Liver (tissue), 9 donors: Measurements from ENCODE around the gene LDB2. TPM values are rescaled to one million over a fixed set of nuclear protein-coding genes. Genes with fewer than 3 reads are reported as not detected.

Experiments
- DNase-seq: peaks from one replicate; pipeline ENCODE4 v3.0.0-alpha.2; 2017; ENCODE audit warnings: low spot score
- H3K27ac ChIP-seq, 2 donors: one replicate each; pipeline ENCODE4 v1.7.0; 2013; ENCODE audit warnings: inconsistent platforms in 2 of 2, low read length in 2 of 2, control low read depth in 1 of 2, low read depth in 1 of 2, mild to moderate bottlenecking in 1 of 2
- H3K27me3 ChIP-seq, 4 donors: one replicate each; pipeline versions ENCODE4 v1.6.1 to v1.7.0; 2013; ENCODE audit warnings: low read length in 3 of 4, inconsistent platforms in 1 of 4, mild to moderate bottlenecking in 1 of 4, moderate library complexity in 1 of 4; ENCODE audit not compliant: control insufficient read depth in 4 of 4, insufficient read depth in 4 of 4
- H3K36me3 ChIP-seq, 4 donors: one replicate each; pipeline versions ENCODE4 v1.6.1 to v1.7.0; 2013; ENCODE audit warnings: low read length in 3 of 4, mild to moderate bottlenecking in 3 of 4, low read depth in 1 of 4, moderate library complexity in 1 of 4; ENCODE audit not compliant: control insufficient read depth in 4 of 4, insufficient read depth in 3 of 4
- H3K4me1 ChIP-seq, 4 donors: one replicate each; pipeline versions ENCODE4 v1.6.1 to v1.7.0; 2013; ENCODE audit warnings: low read length in 3 of 4, mild to moderate bottlenecking in 3 of 4, moderate library complexity in 1 of 4; ENCODE audit not compliant: control insufficient read depth in 4 of 4, insufficient read depth in 4 of 4
- H3K4me3 ChIP-seq, 3 donors: one replicate each; pipeline versions ENCODE4 v1.6.1 to v1.7.0; 2013; ENCODE audit warnings: low read length in 3 of 3, control low read depth in 1 of 3, low read depth in 1 of 3, mild to moderate bottlenecking in 1 of 3
- H3K9ac ChIP-seq, 2 donors: one replicate each; pipeline ENCODE4 v1.7.0; 2013; ENCODE audit warnings: low read length in 2 of 2, mild to moderate bottlenecking in 2 of 2, moderate library complexity in 2 of 2, control low read depth in 1 of 2, low read depth in 1 of 2
- H3K9me3 ChIP-seq, 4 donors: one replicate each; pipeline versions ENCODE4 v1.6.1 to v1.7.0; 2013; ENCODE audit warnings: low read length in 3 of 4; ENCODE audit not compliant: control insufficient read depth in 4 of 4
- EGR1 ChIP-seq, 2 donors: IDR thresholded peaks; 2 replicates each; pipeline ENCODE4 v1.6.1; 2016 to 2018; ENCODE audit warnings: antibody characterized with exemption in 2 of 2, low read depth in 2 of 2
- FOXA1 ChIP-seq: IDR thresholded peaks from 2 replicates; pipeline ENCODE4 v1.6.1; 2016; ENCODE audit warnings: antibody characterized with exemption
- FOXA2 ChIP-seq: IDR thresholded peaks from 2 replicates; pipeline ENCODE4 v1.6.1; 2016; ENCODE audit warnings: antibody characterized with exemption
- GABPA ChIP-seq, 2 donors: IDR thresholded peaks in 1 of 2; conservative IDR thresholded peaks in 1 of 2; 2 replicates each; pipeline ENCODE4 v1.6.1; 2016; ENCODE audit warnings: antibody characterized with exemption in 2 of 2, mild to moderate bottlenecking in 1 of 2, moderate library complexity in 1 of 2
- HNF4A ChIP-seq, 2 donors: conservative IDR thresholded peaks; 2 replicates each; pipeline ENCODE4 v1.6.1; 2016; ENCODE audit warnings: antibody characterized with exemption in 2 of 2, mild to moderate bottlenecking in 2 of 2
- HNF4G ChIP-seq: IDR thresholded peaks from 2 replicates; pipeline ENCODE4 v1.6.1; 2016; ENCODE audit warnings: antibody characterized with exemption
- JUND ChIP-seq, 2 donors: IDR thresholded peaks; 2 replicates each; pipeline ENCODE4 v1.6.1; 2016; ENCODE audit warnings: antibody characterized with exemption in 2 of 2
- NR2F2 ChIP-seq: IDR thresholded peaks from 2 replicates; pipeline ENCODE4 v1.6.1; 2016; ENCODE audit warnings: antibody characterized with exemption
- RAD21 ChIP-seq, 2 donors: IDR thresholded peaks; 2 replicates each; pipeline ENCODE4 v1.6.1; 2016; ENCODE audit warnings: antibody characterized with exemption in 2 of 2, mild to moderate bottlenecking in 2 of 2
- RXRA ChIP-seq, 2 donors: IDR thresholded peaks; 2 replicates each; pipeline ENCODE4 v1.6.1; 2017 to 2018; ENCODE audit warnings: antibody characterized with exemption in 2 of 2, mild to moderate bottlenecking in 1 of 2
- SP1 ChIP-seq: IDR thresholded peaks from 2 replicates; pipeline ENCODE4 v1.6.1; 2018; ENCODE audit warnings: antibody characterized with exemption, mild to moderate bottlenecking
- YY1 ChIP-seq: IDR thresholded peaks from 2 replicates; pipeline ENCODE4 v1.6.1; 2016; ENCODE audit warnings: antibody characterized with exemption, mild to moderate bottlenecking
- WGBS: extraction: QIAGEN DNeasy Blood & Tissue Kit; methylation state at CpG from one replicate; pipeline ENCODE4 v1.1.7; 2013; 5-methylcytosine and 5-hydroxymethylcytosine counted together
- polyA plus RNA-seq, 2 donors: library from polyadenylated mRNA; stranded (reverse) in 1 of 2; unstranded in 1 of 2; fragments of 200-250 nt in 1 of 2; fragments of >200 nt in 1 of 2; fragmentation: Nextera tagmentation in 1 of 2; extraction: Ambion mirVana in 1 of 2; gene quantifications; one replicate each; pipeline versions ENCODE4 v1.2.1 to v1.2.3, GENCODE V29; 2013 to 2015
- total RNA-seq, 2 donors: library from RNA; depleted of rRNA; stranded (reverse); fragments of >200 nt; gene quantifications; one replicate each; pipeline ENCODE4 v1.2.3, GENCODE V29; 2014
- TF ChIP-seq, protein P1 (sequence below): IDR thresholded peaks from 2 replicates; pipeline ENCODE4 v1.6.1; 2016; ENCODE audit warnings: antibody characterized with exemption
- TF ChIP-seq, protein P2 (sequence below): fragments of 150-350 bp; IDR thresholded peaks from 2 replicates; pipeline ENCODE4 v1.5.1; 2017; ENCODE audit warnings: improper control_type of control experiment, low read depth, low read length; ENCODE audit not compliant: missing input control
- TF ChIP-seq, protein P3 (sequence below): IDR thresholded peaks from 2 replicates; pipeline ENCODE4 v1.6.1; 2016; ENCODE audit warnings: antibody characterized with exemption
- TF ChIP-seq, protein P4 (sequence below): IDR thresholded peaks from 2 replicates; pipeline ENCODE4 v1.6.1; 2016; ENCODE audit warnings: antibody characterized with exemption
- donor health status: healthy.
- donor health status: healthy.
- donor health status: healthy.
- donor health status: healthy.
- donor health status: healthy.

The LDB2 gene
- total and polyA plus RNA-seq, 4 donors: 7.4 to 31.9 (median 16.8) TPM

DNA sequence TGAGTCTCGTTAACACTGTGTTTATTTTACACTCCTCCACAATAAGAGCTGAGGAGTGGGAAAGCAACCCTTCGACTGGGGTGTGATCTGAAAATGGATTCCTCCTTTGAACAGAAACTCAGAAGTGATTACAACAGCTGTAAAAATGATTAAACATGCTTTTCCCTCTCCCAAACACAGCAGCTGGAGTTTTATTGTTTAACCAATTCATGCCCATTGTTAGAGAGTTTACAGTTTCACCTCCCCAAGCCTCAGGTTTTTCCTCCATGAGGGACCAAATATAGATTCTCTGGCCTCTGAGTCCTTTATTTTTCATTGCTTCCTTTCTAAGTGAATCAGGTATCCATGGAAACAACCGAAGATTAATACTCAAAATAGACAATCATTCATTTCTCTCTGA, 409.2 kb downstream of the LDB2 start:
- Histone ChIP-seq H3K9me3 (no peaks in the 10 kb centered on the region), H3K27ac (no peak overlapping the region), H3K27me3 (no peaks in the 10 kb centered on the region), H3K9ac (no peak overlapping the region), H3K36me3 (no peaks in the 10 kb centered on the region), H3K4me3 (no peak overlapping the region), H3K4me1 (no peaks in the 10 kb centered on the region)
- DNase-seq: no peak
- TF ChIP-seq, protein P1, sequence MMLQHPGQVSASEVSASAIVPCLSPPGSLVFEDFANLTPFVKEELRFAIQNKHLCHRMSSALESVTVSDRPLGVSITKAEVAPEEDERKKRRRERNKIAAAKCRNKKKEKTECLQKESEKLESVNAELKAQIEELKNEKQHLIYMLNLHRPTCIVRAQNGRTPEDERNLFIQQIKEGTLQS: no peak
- TF ChIP-seq HNF4A (conservative IDR thresholded peaks at IDR 0.05): no peak
- TF ChIP-seq JUND (IDR thresholded peaks at IDR 0.05): no peak
- no peak for TF ChIP-seq RAD21 (IDR thresholded peaks at IDR 0.05)
- no peak for TF ChIP-seq HNF4G
- TF ChIP-seq RXRA (IDR thresholded peaks at IDR 0.05): no peak
- 53% methylated on average over 3 of the region's 3 CpGs for WGBS

DNA sequence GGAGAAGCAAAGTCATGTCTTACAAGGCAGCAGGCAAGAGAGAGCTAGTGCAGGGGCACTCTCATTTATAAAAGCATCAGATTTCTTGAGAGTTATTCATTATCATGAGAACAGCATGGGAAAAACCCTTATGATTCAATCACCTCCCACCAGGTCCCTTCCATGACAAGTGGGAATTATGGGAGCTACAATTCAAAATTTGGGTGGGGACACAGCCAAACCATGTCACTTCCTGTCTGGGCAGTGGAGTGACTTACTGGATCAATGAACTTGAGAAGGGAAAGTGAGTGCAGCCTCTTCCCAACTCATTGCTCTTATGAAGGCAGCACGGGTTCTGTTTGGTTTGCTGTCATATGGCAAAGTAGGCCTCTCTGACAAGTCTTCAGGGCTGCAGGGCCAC, 410.4 kb downstream of the LDB2 start:
- H3K9ac ChIP-seq: no peak overlapping the region
- no peaks in the 10 kb centered on the region for H3K9me3 ChIP-seq
- no peaks in the 10 kb centered on the region for H3K27me3 ChIP-seq
- no peak for DNase-seq
- no peaks in the 10 kb centered on the region for H3K36me3 ChIP-seq
- H3K27ac ChIP-seq: no peak overlapping the region
- no peak overlapping the region for H3K4me3 ChIP-seq
- 89% methylated on average over 1 of the region's 1 CpG for WGBS
- TF ChIP-seq, protein P1: no peak
- H3K4me1 ChIP-seq: no peaks in the 10 kb centered on the region

DNA sequence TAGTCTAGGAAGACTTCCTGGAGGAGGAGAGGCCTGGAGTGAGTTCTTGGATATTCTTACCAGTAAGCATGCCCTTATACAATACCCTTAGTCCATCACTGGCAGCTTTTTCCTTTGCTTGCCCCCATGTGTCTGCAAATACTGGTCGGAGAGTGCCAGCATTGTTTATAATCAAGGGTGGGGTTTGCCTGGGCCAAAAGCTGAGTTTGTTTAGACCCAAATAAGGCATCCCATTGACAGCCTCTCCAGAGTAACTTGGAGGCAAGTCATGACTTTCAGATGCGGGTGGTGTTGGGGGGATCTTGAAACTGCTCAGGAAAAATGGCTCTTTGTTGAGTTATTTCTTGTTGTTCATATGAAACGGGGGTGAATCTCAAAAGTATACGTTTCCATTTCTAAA, 413.7 kb downstream of the LDB2 start:
- Histone ChIP-seq H3K36me3 (no peaks in the 10 kb centered on the region), H3K9me3 (no peaks in the 10 kb centered on the region), H3K4me3 (no peak overlapping the region), H3K9ac (no peak overlapping the region), H3K27ac (no peak overlapping the region), H3K27me3 (no peaks in the 10 kb centered on the region), H3K4me1 (no peaks in the 10 kb centered on the region)
- WGBS: 79% methylated on average over 4 of the region's 4 CpGs
- no peak for TF ChIP-seq RAD21 (IDR thresholded peaks at IDR 0.05)
- DNase-seq: no peak

DNA sequence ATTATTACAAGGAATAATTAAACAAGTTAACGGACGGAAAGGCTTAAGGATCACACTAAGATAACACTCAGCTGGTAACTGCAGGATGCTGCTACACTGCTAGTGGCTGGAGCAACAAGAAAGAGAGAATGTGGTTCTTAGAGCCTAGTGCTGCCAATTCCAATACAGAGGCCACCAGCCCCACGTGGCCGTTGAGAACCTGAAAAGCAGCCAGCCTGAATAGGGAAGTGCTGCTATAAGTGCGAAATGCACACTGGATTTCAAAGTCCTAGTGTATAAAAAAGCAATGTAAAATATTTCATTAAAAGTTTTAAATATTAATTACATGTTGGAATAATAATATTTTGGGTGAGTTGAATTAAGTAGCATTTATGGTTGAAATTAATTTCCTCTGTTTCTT, 414.9 kb downstream of the LDB2 start:
- Histone ChIP-seq H3K4me3 (no peak overlapping the region), H3K9me3 (no peaks in the 10 kb centered on the region), H3K36me3 (no peaks in the 10 kb centered on the region), H3K27me3 (no peaks in the 10 kb centered on the region), H3K27ac (no peak overlapping the region), H3K4me1 (no peaks in the 10 kb centered on the region), H3K9ac (no peak overlapping the region)
- DNase-seq: no peak
- TF ChIP-seq NR2F2 (no peak), RAD21 (IDR thresholded peaks at IDR 0.05) (no peak), SP1 (no peak), FOXA2 (no peak), GABPA (IDR thresholded peaks at IDR 0.05 in 1 of 2, conservative IDR thresholded peaks at IDR 0.05 in 1 of 2) (no peak), YY1 (no peak), EGR1 (IDR thresholded peaks at IDR 0.05; ENCODE audit: low read depth in 2 of 2) (no peak), HNF4A (conservative IDR thresholded peaks at IDR 0.05) (no peak), HNF4G (no peak), FOXA1 (no peak), RXRA (IDR thresholded peaks at IDR 0.05) (no peak)
- TF ChIP-seq, protein P2, sequence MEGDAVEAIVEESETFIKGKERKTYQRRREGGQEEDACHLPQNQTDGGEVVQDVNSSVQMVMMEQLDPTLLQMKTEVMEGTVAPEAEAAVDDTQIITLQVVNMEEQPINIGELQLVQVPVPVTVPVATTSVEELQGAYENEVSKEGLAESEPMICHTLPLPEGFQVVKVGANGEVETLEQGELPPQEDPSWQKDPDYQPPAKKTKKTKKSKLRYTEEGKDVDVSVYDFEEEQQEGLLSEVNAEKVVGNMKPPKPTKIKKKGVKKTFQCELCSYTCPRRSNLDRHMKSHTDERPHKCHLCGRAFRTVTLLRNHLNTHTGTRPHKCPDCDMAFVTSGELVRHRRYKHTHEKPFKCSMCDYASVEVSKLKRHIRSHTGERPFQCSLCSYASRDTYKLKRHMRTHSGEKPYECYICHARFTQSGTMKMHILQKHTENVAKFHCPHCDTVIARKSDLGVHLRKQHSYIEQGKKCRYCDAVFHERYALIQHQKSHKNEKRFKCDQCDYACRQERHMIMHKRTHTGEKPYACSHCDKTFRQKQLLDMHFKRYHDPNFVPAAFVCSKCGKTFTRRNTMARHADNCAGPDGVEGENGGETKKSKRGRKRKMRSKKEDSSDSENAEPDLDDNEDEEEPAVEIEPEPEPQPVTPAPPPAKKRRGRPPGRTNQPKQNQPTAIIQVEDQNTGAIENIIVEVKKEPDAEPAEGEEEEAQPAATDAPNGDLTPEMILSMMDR: no peak
- TF ChIP-seq, protein P3, sequence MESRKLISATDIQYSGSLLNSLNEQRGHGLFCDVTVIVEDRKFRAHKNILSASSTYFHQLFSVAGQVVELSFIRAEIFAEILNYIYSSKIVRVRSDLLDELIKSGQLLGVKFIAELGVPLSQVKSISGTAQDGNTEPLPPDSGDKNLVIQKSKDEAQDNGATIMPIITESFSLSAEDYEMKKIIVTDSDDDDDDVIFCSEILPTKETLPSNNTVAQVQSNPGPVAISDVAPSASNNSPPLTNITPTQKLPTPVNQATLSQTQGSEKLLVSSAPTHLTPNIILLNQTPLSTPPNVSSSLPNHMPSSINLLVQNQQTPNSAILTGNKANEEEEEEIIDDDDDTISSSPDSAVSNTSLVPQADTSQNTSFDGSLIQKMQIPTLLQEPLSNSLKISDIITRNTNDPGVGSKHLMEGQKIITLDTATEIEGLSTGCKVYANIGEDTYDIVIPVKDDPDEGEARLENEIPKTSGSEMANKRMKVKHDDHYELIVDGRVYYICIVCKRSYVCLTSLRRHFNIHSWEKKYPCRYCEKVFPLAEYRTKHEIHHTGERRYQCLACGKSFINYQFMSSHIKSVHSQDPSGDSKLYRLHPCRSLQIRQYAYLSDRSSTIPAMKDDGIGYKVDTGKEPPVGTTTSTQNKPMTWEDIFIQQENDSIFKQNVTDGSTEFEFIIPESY: no peak
- TF ChIP-seq, protein P4, sequence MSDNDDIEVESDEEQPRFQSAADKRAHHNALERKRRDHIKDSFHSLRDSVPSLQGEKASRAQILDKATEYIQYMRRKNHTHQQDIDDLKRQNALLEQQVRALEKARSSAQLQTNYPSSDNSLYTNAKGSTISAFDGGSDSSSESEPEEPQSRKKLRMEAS: no peak
- TF ChIP-seq, protein P1: no peak
- WGBS: 87% methylated on average over 5 of the region's 5 CpGs
